Posterior vena cava (tissue), 2 donors: ENCODE measurements around the gene MCC. TPM values are rescaled to one million over a fixed set of nuclear protein-coding genes. Genes with fewer than 3 reads are reported as not detected.

Experiments
- DNase-seq: peaks from one replicate; pipeline ENCODE4 v3.0.0-alpha.2; 2020; ENCODE audit warnings: low spot score
- intact Hi-C, 2 donors: fragments of 100-400 bp; cut with DNase I; formaldehyde crosslinking; loops; one replicate each; pipeline versions ENCODE4 v1.14.1 to v1.14.2; 2022 to 2023
- total RNA-seq, 2 donors: library from RNA; stranded (reverse); fragmentation: NEBNext Ultra II Directional; extraction: Animal tissue kit (Norgen Biotek cat#: 25700); gene quantifications; one replicate each; pipeline ENCODE4 v1.2.1, GENCODE V29; 2021
- donor health status: DM: yes; HTN: yes; CAD: no.
- donor health status: DM: yes; HTN: yes; CAD: no.

Gene MCC
- total RNA-seq, 2 donors from 2014 or later = 12.3 to 14.6 TPM

GRCh38 chr5:113118765-113119164 is 369.5 kb downstream of the MCC start:
- intact Hi-C loops = no loop called here
- no peak for DNase-seq

GRCh38 chr5:113118298-113118697 is 370.0 kb downstream of the MCC start:
- no peak for DNase-seq
- intact Hi-C loops = no loop called here

GRCh38 chr5:113117543-113118115 is 370.6 kb downstream of the MCC start:
- no peak for DNase-seq
- intact Hi-C loops = no loop called here

DNA sequence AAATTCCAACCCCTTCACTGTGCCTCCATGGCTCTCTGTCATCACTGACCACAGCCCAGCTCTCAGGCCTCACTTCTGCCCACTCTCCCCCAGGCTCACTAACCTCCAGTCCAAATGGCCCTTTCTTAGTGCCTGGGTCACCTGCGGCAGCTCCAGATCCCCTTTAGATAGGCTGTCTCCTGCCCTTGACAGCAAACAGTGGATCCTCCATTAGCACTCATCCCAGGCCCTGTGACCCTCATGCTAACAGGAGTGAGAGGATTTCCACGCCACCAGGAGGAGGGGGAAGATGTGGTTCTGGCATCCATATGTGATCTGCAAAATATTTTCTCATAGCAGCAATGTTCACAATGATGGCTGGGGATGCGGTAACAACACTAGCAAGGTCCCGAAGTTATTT is 372.3 kb downstream of the MCC start:
- no peak for DNase-seq
- intact Hi-C loops = no loop called here

DNA sequence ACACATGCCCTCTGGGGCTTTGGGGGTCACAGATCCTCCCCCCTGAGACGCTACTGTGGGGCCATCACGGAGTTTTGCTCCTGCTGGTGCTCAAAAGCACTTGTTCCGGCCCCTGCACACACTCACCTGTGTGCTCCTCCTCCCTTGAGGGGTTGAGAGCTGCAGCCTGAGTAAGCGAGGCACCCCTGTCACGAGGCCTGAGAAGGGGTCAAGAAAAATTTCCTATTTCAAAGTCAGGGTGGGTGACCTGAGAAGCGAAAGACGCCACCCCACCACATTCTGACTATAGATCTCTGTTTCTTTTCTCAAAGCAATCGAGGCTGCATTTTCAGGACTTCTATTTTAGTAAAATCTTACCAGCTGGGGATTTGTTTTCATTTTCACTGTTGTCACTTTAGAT is 373.2 kb downstream of the MCC start:
- DNase-seq = no peak
- intact Hi-C loops = no loop called here

- no peak for DNase-seq
- intact Hi-C loops = no loop called here
Observed at GRCh38 chr5:113114559-113114958, 373.7 kb downstream of the MCC start.

- intact Hi-C loops = no loop called here
- DNase-seq = no peak
Observed at GRCh38 chr5:113112435-113112834, 375.8 kb downstream of the MCC start.

GRCh38 chr5:113110117-113110516 is 378.1 kb downstream of the MCC start:
- DNase-seq = no peak
- intact Hi-C loops = no loop called here

DNA sequence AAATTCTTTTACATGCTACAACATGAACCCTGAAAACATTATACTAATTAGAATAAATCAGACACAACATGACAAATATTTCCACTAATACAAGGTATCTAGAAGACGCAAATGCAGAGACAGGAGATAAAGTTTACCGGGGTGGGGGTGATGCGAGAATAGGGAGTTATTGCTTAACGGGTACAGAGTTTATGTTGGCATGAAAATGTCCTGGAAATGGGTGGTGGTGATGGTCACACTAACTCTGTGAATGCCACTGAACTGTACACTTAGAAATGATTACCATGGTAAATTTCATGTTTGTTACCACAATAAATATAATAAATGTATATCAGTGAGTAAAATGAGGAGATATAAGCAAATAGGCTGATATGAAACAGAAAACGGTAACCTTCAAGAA is 378.9 kb downstream of the MCC start:
- DNase-seq = no peak
- intact Hi-C loops = no loop called here

DNA sequence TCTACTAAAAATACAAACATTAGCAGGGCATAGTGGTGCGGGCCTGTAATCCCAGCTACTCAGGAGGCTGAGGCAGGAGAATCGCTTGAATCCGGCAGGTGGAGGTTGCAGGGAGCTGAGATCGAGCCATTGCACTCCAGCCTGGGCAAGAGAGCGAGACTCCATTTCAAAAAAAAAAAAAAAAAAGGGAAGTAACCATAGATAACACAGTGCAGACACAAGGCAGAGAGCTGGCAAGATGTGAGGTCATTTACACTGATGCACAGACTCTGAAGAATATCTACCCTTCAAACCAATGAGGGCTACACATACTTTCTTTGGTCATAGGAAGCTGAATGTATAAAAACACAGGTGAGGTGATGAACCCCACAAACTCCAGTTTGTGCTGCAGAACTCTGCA is 379.8 kb downstream of the MCC start:
- intact Hi-C loops = no loop called here
- DNase-seq = no peak

DNA sequence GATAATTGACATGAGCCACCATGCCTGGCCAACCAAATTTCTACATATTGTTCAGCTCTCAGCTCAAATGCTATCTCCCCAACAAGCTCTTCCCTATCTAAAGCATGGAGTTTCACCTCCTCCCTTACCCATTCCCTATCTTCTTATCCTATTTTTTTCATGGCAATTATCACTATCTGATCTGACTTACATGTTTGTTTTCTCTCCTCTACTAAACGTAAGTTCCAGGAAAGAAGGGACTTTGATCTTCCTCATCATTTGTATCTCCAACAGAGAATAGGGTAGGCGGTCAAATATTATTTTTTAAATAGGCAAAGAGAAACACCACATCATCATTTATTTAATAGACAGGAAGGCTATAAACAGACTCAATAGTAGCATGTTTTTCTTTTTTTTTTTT is 381.4 kb downstream of the MCC start:
- intact Hi-C loops = no loop called here

GRCh38 chr5:113105693-113106280 is 382.5 kb downstream of the MCC start:
- intact Hi-C loops = no loop called here
- DNase-seq = no peak

More for the DNA sequence above, 381.4 kb downstream of the MCC start:
- DNase-seq = no peak

GRCh38 chr5:113103330-113103729 is 384.9 kb downstream of the MCC start:
- intact Hi-C loops = no loop called here

DNA sequence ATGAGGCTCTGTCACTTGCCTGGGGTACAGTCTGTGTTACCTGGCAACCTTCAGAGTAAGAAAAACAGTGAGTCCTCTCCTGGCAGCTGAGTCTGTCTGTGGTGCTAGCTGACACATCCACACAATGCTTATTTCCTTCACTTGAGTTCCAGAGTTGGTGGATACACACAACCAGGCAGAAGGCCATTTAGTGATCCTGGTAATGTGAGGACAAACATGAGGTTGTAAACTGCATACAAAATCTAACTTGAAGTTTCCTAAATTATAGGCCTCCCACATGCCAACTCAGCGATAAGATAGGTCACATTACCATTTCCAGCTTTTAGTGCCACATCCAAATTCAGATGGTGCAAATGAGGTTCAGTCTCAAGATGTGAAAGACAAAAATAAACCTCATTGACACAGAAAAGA is 386.1 kb downstream of the MCC start:
- intact Hi-C loops = no loop called here
- DNase-seq = no peak

More at GRCh38 chr5:113103330-113103729, 384.9 kb downstream of the MCC start:
- no peak for DNase-seq

GRCh38 chr5:113100981-113101380 is 387.3 kb downstream of the MCC start:
- intact Hi-C loops = no loop called here
- no peak for DNase-seq

- intact Hi-C loops = loop anchor here in 1 of 2 donors (5.0 kb wide), 1 partner anchor 1048 kb away; no protein-coding TSS in a partner anchor
Observed at GRCh38 chr5:113099822-113100221, 388.4 kb downstream of the MCC start.

GRCh38 chr5:113098378-113098777 is 389.9 kb downstream of the MCC start:
- intact Hi-C loops = loop anchor here in 1 of 2 donors (5.0 kb wide), 1 partner anchor 1046 kb away; no protein-coding TSS in a partner anchor
- no peak for DNase-seq

More at GRCh38 chr5:113099822-113100221, 388.4 kb downstream of the MCC start:
- DNase-seq = no peak

DNA sequence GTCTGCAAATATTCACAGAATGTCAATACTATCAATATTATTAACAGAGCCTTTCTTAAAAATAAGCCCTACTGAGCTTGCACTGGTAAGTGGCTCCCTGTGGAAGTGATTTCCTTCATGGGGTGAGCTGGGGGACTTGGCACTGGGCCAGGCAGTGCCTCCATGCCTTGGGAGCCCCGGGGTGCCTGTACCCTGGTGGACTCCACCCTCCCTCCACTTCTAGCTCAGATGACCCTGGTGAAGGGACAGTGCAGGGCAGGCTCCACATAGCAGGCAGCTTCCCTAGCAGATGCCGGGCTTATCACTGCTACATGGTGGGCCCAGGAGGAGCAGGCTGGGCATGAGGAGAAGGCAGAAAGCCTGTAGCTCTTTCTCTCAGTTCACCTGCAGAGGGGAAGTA is 392.4 kb downstream of the MCC start:
- intact Hi-C loops = loop anchor here in 1 of 2 donors (5.0 kb wide), 1 partner anchor 1044 kb away; no protein-coding TSS in a partner anchor
- DNase-seq = no peak

DNA sequence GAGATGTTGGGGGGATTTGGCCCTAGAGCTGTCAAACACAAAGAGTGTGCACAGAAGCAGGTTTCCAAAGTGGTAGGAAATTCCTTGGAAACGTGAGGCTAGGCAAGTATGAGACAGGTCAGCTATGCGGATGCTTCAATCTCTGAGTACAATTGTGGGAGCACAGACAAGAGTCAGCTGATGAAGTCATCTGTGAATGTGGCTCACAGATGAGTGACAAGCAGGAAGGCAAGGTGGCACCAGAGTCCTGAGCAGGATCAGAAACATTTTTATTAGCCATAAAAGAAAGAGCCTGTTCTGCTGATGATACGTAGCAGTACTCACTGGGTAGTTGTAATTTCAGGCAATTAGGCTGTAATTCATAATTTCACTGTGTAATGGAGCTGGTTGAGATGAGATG is 394.7 kb downstream of the MCC start:
- intact Hi-C loops = no loop called here
- no peak for DNase-seq

GRCh38 chr5:113092683-113093082 is 395.6 kb downstream of the MCC start:
- intact Hi-C loops = no loop called here
- DNase-seq = no peak

- intact Hi-C loops = no loop called here
- DNase-seq = no peak
Observed at GRCh38 chr5:113091622-113092021, 396.6 kb downstream of the MCC start.
